Measurements from ENCODE around the gene PEDS1.
"Not testable (repeated sequence)": the region's sequence is repeated elsewhere in the genome, so short reads cannot be mapped to it uniquely, and the experiment has no call there.

PEDS1 gene

GRCh38 chr20:50163570-50164317 lies 10.2 kb upstream of the PEDS1 start:
- no peak for DNase-seq (ENCODE audit: low read depth, low spot score)

- DNase-seq (ENCODE audit: low read depth, low spot score): not testable (repeated sequence)
Measured at GRCh38 chr20:50161494-50161893, 8.0 kb upstream of the PEDS1 start.

- no peak for DNase-seq (ENCODE audit: low read depth, low spot score)
Measured at GRCh38 chr20:50153153-50153499, 397 bp downstream of the PEDS1 start.

GRCh38 chr20:50152394-50153152 lies 950 bp downstream of the PEDS1 start:
- DNase-seq (ENCODE audit: low read depth, low spot score): no peak

GRCh38 chr20:50151034-50151743 lies 2.3 kb downstream of the PEDS1 start:
- no peak for DNase-seq (ENCODE audit: low read depth, low spot score)

GRCh38 chr20:50149481-50150254 lies 3.9 kb downstream of the PEDS1 start:
- no peak for DNase-seq (ENCODE audit: low read depth, low spot score)

GRCh38 chr20:50146732-50147662 lies 6.5 kb downstream of the PEDS1 start:
- DNase-seq (ENCODE audit: low read depth, low spot score): no peak

- DNase-seq (ENCODE audit: low read depth, low spot score): no peak
Measured at GRCh38 chr20:50146214-50146613, 7.3 kb downstream of the PEDS1 start.

GRCh38 chr20:50145566-50145965 lies 8.0 kb downstream of the PEDS1 start:
- DNase-seq (ENCODE audit: low read depth, low spot score): no peak

- DNase-seq (ENCODE audit: low read depth, low spot score): peak; percentile 67
Measured at GRCh38 chr20:50144362-50144761, 9.2 kb downstream of the PEDS1 start.

GRCh38 chr20:50142812-50143211 lies 10.7 kb downstream of the PEDS1 start:
- DNase-seq (ENCODE audit: low read depth, low spot score): no peak

GRCh38 chr20:50141811-50142561 lies 11.5 kb downstream of the PEDS1 start:
- no peak for DNase-seq (ENCODE audit: low read depth, low spot score)

- DNase-seq (ENCODE audit: low read depth, low spot score): no peak
Measured at GRCh38 chr20:50141018-50141675, 12.4 kb downstream of the PEDS1 start.

- no peak for DNase-seq (ENCODE audit: low read depth, low spot score)
Measured at GRCh38 chr20:50140339-50140859, 13.1 kb downstream of the PEDS1 start.

- DNase-seq (ENCODE audit: low read depth, low spot score): no peak
Measured at GRCh38 chr20:50138479-50139393, 14.8 kb downstream of the PEDS1 start.

GRCh38 chr20:50138120-50138478 lies 15.4 kb downstream of the PEDS1 start:
- no peak for DNase-seq (ENCODE audit: low read depth, low spot score)

GRCh38 chr20:50137702-50138101 lies 15.8 kb downstream of the PEDS1 start:
- DNase-seq (ENCODE audit: low read depth, low spot score): not testable (repeated sequence)
